Measurements from ENCODE around the gene ST6GALNAC6.

ST6GALNAC6 gene

DNA sequence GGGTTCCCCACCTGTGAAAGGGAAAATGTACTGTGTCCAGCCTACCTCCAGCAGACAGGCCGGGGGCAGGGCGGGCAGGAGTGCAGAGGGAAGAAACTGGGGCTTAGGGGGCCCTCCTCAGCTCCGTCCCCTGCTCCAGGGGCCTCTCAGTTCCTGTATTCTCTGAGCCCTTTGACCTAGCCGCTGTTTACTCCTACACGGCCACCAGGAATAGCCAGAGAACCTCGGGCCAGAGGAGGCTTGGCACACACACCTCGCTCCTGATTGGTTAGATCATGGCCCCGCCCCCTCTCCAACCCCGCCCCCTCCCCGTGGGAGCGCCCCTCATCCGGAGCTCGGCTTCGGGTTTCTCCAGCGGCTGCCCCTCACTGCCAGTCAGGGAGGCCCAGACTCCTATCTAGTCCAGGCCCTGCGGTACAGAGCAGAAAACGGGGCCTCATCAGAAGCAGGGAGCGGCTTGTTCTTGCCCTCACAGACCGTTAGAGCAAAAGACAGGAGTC is 2.2 kb downstream of the ST6GALNAC6 start:
- TF ChIP-seq, protein P1, sequence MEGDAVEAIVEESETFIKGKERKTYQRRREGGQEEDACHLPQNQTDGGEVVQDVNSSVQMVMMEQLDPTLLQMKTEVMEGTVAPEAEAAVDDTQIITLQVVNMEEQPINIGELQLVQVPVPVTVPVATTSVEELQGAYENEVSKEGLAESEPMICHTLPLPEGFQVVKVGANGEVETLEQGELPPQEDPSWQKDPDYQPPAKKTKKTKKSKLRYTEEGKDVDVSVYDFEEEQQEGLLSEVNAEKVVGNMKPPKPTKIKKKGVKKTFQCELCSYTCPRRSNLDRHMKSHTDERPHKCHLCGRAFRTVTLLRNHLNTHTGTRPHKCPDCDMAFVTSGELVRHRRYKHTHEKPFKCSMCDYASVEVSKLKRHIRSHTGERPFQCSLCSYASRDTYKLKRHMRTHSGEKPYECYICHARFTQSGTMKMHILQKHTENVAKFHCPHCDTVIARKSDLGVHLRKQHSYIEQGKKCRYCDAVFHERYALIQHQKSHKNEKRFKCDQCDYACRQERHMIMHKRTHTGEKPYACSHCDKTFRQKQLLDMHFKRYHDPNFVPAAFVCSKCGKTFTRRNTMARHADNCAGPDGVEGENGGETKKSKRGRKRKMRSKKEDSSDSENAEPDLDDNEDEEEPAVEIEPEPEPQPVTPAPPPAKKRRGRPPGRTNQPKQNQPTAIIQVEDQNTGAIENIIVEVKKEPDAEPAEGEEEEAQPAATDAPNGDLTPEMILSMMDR (IDR thresholded peaks at IDR 0.05; ENCODE audit: low read depth, low read length): no peak
- Histone ChIP-seq H3K27me3 (ENCODE audit: insufficient read depth, low read depth, severe bottlenecking) (no peaks in the 10 kb centered on the region), H3K4me3 (ENCODE audit: low read depth, low read length) (no peak overlapping the region), H3K9me3 (ENCODE audit: severe bottlenecking) (peaks cover 3% of the 10 kb centered on the region), H3K36me3 (peaks cover 56% of the 10 kb centered on the region), H3K27ac (no peak overlapping the region; the same call in 1 of the 2 replicates)
- peak; percentile 81 for DNase-seq

DNA sequence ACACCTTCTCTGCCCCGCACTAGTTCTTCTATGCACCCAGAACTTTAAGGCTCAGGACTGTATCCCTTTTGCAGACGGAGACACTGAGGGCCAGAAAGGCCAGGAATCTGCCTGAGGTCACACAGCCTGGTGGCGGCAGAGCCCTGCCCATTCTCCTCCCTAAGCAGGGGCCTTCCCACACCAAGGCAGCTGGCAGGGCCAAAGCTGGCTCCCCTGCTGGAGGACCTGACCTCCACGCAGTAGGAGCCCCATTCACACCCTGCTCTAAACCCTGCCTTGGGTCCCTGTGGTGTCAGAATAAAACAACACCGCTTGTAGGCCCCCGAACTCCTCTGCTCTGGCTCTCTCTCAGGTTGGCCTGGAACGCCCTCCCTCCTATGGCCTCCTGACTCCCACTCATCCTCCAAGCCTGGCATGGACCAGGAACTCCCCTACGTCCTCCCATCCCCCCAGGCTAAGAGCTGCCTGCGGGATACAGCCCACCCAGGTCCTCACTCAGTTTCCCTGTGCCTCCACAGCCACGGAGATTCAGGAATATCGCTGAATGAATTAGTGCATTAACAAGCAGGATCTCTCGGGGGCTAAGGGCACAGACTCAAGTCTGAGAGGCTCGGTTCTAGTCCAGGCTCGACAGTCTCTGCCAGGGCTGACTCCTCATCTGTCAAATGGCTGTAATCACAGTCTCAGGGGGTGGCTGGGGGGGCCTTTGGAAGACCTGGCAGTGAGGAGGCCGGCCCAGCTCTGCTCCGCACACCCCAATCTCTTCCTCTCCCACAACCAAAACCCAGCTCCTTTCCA is 2.8 kb downstream of the ST6GALNAC6 start:
- Histone ChIP-seq H3K9me3 (ENCODE audit: severe bottlenecking) (peaks cover 3% of the 10 kb centered on the region), H3K27me3 (ENCODE audit: insufficient read depth, low read depth, severe bottlenecking) (no peaks in the 10 kb centered on the region), H3K4me3 (ENCODE audit: low read depth, low read length) (no peak overlapping the region), H3K27ac (no peak overlapping the region; the same call in 1 of the 2 replicates), H3K36me3 (peaks cover 60% of the 10 kb centered on the region)
- DNase-seq: no peak
- TF ChIP-seq, protein P1 (IDR thresholded peaks at IDR 0.05; ENCODE audit: low read depth, low read length): no peak

DNA sequence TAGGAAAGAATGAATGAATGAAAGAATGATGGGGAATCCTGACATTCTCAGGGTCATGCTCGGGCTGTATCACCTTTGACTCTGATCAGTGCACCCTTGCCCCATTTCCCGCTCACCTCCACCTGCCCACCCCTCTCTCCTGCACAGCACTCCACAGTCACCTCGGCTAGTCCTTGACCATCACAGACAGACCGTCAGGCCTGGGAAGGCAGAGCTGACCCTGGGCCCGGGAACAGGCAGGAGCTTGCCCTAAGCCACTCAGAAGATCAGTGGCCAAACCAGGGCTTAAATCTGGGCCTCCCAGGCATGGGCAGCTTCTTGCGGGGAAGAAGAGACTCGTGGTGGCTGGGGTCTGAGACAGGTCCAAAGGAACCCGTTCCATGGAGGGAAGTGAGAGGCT is 3.6 kb downstream of the ST6GALNAC6 start:
- Histone ChIP-seq H3K27ac (no peak overlapping the region), H3K36me3 (peaks cover 66% of the 10 kb centered on the region), H3K4me3 (ENCODE audit: low read depth, low read length) (no peak overlapping the region), H3K27me3 (ENCODE audit: insufficient read depth, low read depth, severe bottlenecking) (no peaks in the 10 kb centered on the region), H3K9me3 (ENCODE audit: severe bottlenecking) (peaks cover 3% of the 10 kb centered on the region)
- no peak for DNase-seq
- TF ChIP-seq, protein P1 (IDR thresholded peaks at IDR 0.05; ENCODE audit: low read depth, low read length): no peak

DNA sequence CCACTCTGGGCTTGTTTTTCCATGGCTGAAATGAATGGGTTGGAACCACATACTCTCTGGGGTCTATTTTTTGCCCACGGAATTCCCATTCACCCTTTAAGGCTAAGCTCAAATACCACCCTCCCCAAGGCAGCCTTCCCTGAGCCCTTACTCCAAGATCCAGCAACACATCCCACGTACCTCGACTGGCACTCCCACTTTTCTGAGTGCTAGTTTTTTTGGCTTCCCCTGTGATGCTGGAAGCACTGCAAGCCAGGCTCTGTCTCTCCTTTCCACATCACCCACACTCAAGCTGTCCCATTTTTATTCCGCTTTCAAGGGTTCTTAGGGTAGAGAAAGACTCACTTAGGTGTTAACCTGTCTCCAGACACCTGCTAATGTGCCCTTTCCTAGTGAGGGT is 6.0 kb downstream of the ST6GALNAC6 start:
- DNase-seq: no peak
- Histone ChIP-seq H3K4me3 (ENCODE audit: low read depth, low read length) (no peak overlapping the region), H3K27ac (no peak overlapping the region), H3K27me3 (ENCODE audit: insufficient read depth, low read depth, severe bottlenecking) (no peaks in the 10 kb centered on the region), H3K36me3 (peaks cover 79% of the 10 kb centered on the region), H3K9me3 (ENCODE audit: severe bottlenecking) (peaks cover 3% of the 10 kb centered on the region)
- TF ChIP-seq, protein P1 (IDR thresholded peaks at IDR 0.05; ENCODE audit: low read depth, low read length): no peak

DNA sequence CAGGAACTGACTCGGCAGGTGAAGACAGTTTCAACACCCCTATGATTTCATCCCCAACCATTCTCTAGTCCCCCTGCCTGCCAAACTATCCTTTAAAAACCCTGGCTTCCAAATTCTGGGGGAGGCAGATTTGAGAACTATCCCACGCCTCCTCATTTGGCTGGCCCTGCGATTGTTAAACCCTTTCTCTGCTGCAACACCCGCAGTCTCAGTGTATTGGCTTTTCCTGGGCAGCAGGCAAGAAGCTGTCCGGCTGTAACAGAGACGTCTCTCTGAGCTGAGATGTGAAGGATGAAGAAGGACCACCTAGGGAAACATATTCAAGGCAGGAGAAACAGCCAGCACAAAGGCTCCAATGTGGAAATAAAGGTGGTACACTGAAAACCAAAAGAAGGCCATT is 6.6 kb downstream of the ST6GALNAC6 start:
- TF ChIP-seq, protein P1 (IDR thresholded peaks at IDR 0.05; ENCODE audit: low read depth, low read length): no peak
- Histone ChIP-seq H3K36me3 (peaks cover 79% of the 10 kb centered on the region), H3K4me3 (ENCODE audit: low read depth, low read length) (no peak overlapping the region)

More for the DNA sequence above, 6.6 kb downstream of the ST6GALNAC6 start:
- DNase-seq: no peak
- Histone ChIP-seq H3K27ac (no peak overlapping the region), H3K27me3 (ENCODE audit: insufficient read depth, low read depth, severe bottlenecking) (no peaks in the 10 kb centered on the region), H3K9me3 (ENCODE audit: severe bottlenecking) (peaks cover 3% of the 10 kb centered on the region)
